HepG2 (cell line): Measurements from ENCODE around the gene ISY1. TPM values are rescaled to one million over a fixed set of nuclear protein-coding genes. Genes with fewer than 3 reads are reported as not detected.

Experiments
- CCDC6 ChIP-seq: sonication (generic); formaldehyde crosslinking; IDR thresholded peaks from 2 replicates; pipeline ENCODE4 v1.8.1; 2022; ENCODE audit warnings: mild to moderate bottlenecking, missing genetic modification reagents, moderate library complexity
- DBP ChIP-seq: sonication (generic); formaldehyde crosslinking; IDR thresholded peaks from 2 replicates; pipeline ENCODE4 v1.4.0; 2020; ENCODE audit warnings: missing genetic modification reagents; ENCODE audit errors: not compliant biosample characterization
- EZH2 ChIP-seq: conservative IDR thresholded peaks from 2 replicates; pipeline ENCODE4 v1.6.1; 2012; ENCODE audit warnings: mild to moderate bottlenecking, low read depth, low read length, moderate library complexity
- HNF4A ChIP-seq: sonication (generic); formaldehyde crosslinking; IDR thresholded peaks from 2 replicates; pipeline ENCODE4 v1.4.0; 2020; ENCODE audit warnings: missing genetic modification reagents
- HOXD1 ChIP-seq: sonication (generic); formaldehyde crosslinking; IDR thresholded peaks from 2 replicates; pipeline ENCODE4 v1.5.0; 2020; ENCODE audit warnings: missing genetic modification reagents
- PHB2 ChIP-seq: fragments of 450-650 bp; IDR thresholded peaks from 2 replicates; pipeline ENCODE4 v1.6.1; 2018; ENCODE audit not compliant: partially characterized antibody
- RARG ChIP-seq: sonication (generic); formaldehyde crosslinking; IDR thresholded peaks from 2 replicates; pipeline ENCODE4 v1.4.0; 2020; ENCODE audit warnings: low read depth, mild to moderate bottlenecking, missing genetic modification reagents
- RERE ChIP-seq: IDR thresholded peaks from 2 replicates; pipeline ENCODE4 v1.6.1; 2016; ENCODE audit warnings: low read depth, missing genetic modification reagents, missing compliant biosample characterization
- SNAI1 ChIP-seq: sonication (generic); formaldehyde crosslinking; IDR thresholded peaks from 2 replicates; pipeline ENCODE4 v1.5.0; 2020; ENCODE audit warnings: mild to moderate bottlenecking, missing genetic modification reagents, borderline replicate concordance
- SRSF1 ChIP-seq: fragments of 200-400 bp; formaldehyde crosslinking; optimal IDR thresholded peaks from 2 replicates; pipeline ENCODE3; 2017; ENCODE audit warnings: mild to moderate bottlenecking, low read depth, low read length, moderate library complexity
- TIGD3 ChIP-seq: sonication (generic); formaldehyde crosslinking; IDR thresholded peaks from 2 replicates; pipeline ENCODE4 v1.5.1; 2020; ENCODE audit warnings: mild to moderate bottlenecking, missing genetic modification reagents, borderline replicate concordance
- TP53 ChIP-seq: sonication (generic); formaldehyde crosslinking; conservative IDR thresholded peaks from 2 replicates; pipeline ENCODE4 v1.4.0; 2020; ENCODE audit warnings: missing genetic modification reagents
- ZBTB20 ChIP-seq: sonication (generic); formaldehyde crosslinking; IDR thresholded peaks from 2 replicates; pipeline ENCODE4 v1.8.1; 2023; ENCODE audit warnings: missing genetic modification reagents, low read depth, mild to moderate bottlenecking, borderline replicate concordance
- ZNF180 ChIP-seq: sonication (generic); formaldehyde crosslinking; IDR thresholded peaks from 2 replicates; pipeline ENCODE4 v1.4.0; 2020; ENCODE audit warnings: low read depth, missing genetic modification reagents, borderline replicate concordance
- ZNF256 ChIP-seq: sonication (generic); formaldehyde crosslinking; conservative IDR thresholded peaks from 2 replicates; pipeline ENCODE4 v1.4.0; 2020; ENCODE audit warnings: missing genetic modification reagents
- ZNF34 ChIP-seq: sonication (generic); formaldehyde crosslinking; IDR thresholded peaks from 2 replicates; pipeline ENCODE4 v1.4.0; 2020; ENCODE audit warnings: mild to moderate bottlenecking, missing genetic modification reagents, borderline replicate concordance
- ZNF432 ChIP-seq: sonication (generic); formaldehyde crosslinking; IDR thresholded peaks from 2 replicates; pipeline ENCODE4 v1.5.0; 2020; ENCODE audit warnings: missing genetic modification reagents, mild to moderate bottlenecking, borderline replicate concordance
- ZNF737 ChIP-seq: sonication (generic); formaldehyde crosslinking; IDR thresholded peaks from 2 replicates; pipeline ENCODE4 v1.5.0; 2020; ENCODE audit warnings: missing genetic modification reagents, mild to moderate bottlenecking, borderline replicate concordance
- ZNF792 ChIP-seq: IDR thresholded peaks from 2 replicates; pipeline ENCODE4 v1.6.1; 2016
- ZSCAN20 ChIP-seq: sonication (generic); formaldehyde crosslinking; IDR thresholded peaks from 2 replicates; pipeline ENCODE4 v1.4.0; 2020; ENCODE audit warnings: missing genetic modification reagents, mild to moderate bottlenecking, borderline replicate concordance
- polyA plus RNA-seq, 8 experiments: library from polyadenylated mRNA; depleted of rRNA in 3 of 8; stranded (reverse) in 7 of 8; unstranded in 1 of 8; fragments of >200 nt; fragmentation: Illumina TruSeq in 4 of 8; extraction: Trizol in 4 of 8; gene quantifications; 2 replicates each; pipeline versions ENCODE4 v1.2.1 to v1.2.3, GENCODE V29; 2011 to 2016; ENCODE audit warnings: low read depth in 4 of 8, missing spikeins in 1 of 8, mixed read lengths in 1 of 8; ENCODE audit not compliant: insufficient read depth in 1 of 8
- total RNA-seq, 5 experiments: library from RNA; depleted of rRNA; stranded (reverse); fragments of >200 nt; fragmentation: Illumina TruSeq; extraction: Trizol; gene quantifications; 2 replicates each; pipeline ENCODE4 v1.2.3, GENCODE V29; 2016; ENCODE audit warnings: low read depth in 1 of 5

ISY1 gene
- total and polyA plus RNA-seq, 2 of the 13 experiments (the other 11 are each of a cell fraction or from before 2014, with no cell fraction given) = 21.0 to 39.1 TPM

- TF ChIP-seq DBP (CRISPR knock-in tag) (peak; percentile 31), TP53 (peak; percentile 78; the same call in 1 of the 2 replicates), ZNF256 (peak; percentile 66; the same call in 1 of the 2 replicates), TIGD3 (peak; percentile 42; the same call in 1 of the 2 replicates), HNF4A (CRISPR knock-in tag) (peak; percentile 52), SRSF1 (peak; percentile 55), PHB2 (no peak), ZNF432 (CRISPR knock-in tag) (no peak), SNAI1 (CRISPR knock-in tag) (peak; percentile 97), ZNF792 (CRISPR knock-in tag) (peak; percentile 70; the same call in 1 of the 2 replicates), ZNF180 (CRISPR knock-in tag) (no peak), ZSCAN20 (0 out of 2 replicates have a peak, but pooled peaks have one; percentile 49), HOXD1 (no peak), ZNF34 (CRISPR knock-in tag) (no peak), RERE (no peak), EZH2 (no peak), CCDC6 (CRISPR knock-in tag) (no peak), ZNF737 (0 out of 2 replicates have a peak, but pooled peaks have one; percentile 82), ZBTB20 (no peak), RARG (no peak)
Observed at GRCh38 chr3:129183569-129184395, 22.9 kb upstream of the ISY1 start, which contains the start of gene CNBP (continued).
